Endothelial cell of umbilical vein (primary cell): ENCODE measurements around the gene DCTN4. TPM values are rescaled to one million over a fixed set of nuclear protein-coding genes. Genes with fewer than 3 reads are reported as not detected.

ENCODE experiments used
- BruUV-seq: library from RNA; stranded (reverse); fragments of 400-500 nt; replicated peaks from 2 replicates; lab custom pipeline; 2021; lab: Mats Ljungman, UMichigan
- CTCF ChIA-PET: fragments of 300-600, 350-600 bp; sonication (Branson Sonifier 250); formaldehyde crosslinking; loops from one replicate; lab custom pipeline; 2021; ENCODE audit warnings: antibody characterized with exemption, inconsistent platforms; lab: Charles Lee
- POLR2A ChIA-PET: fragments of 300-600, 350-600 bp; sonication (Branson Sonifier 250); formaldehyde crosslinking; loops from one replicate; lab custom pipeline; 2021; ENCODE audit warnings: antibody characterized with exemption, inconsistent platforms; lab: Charles Lee
- DNase-seq: peaks from one replicate; pipeline ENCODE4 v3.0.0-alpha.2; 2011; ENCODE audit warnings: low read depth, low spot score
- FAIRE-seq: peaks from 2 replicates; lab custom pipeline; 2011; peaks lifted over from hg19 to GRCh38; lab: Jason Lieb, UNC
- H2AFZ ChIP-seq: 2 replicates; pipeline ENCODE4 v1.6.0; 2012; ENCODE audit warnings: low read depth, low read length, control low read depth, inconsistent platforms
- H3K27ac ChIP-seq: 2 replicates; pipeline ENCODE4 v1.5.1; 2011; ENCODE audit warnings: low read depth, mild to moderate bottlenecking, control low read depth, low read length, moderate library complexity; ENCODE audit not compliant: insufficient read depth
- H3K27me3 ChIP-seq, 2 experiments: 2 replicates each; pipeline versions ENCODE4 v1.6.0 to v1.6.1; 2011; ENCODE audit warnings: low read length in 2 of 2, mixed read lengths in 1 of 2; ENCODE audit not compliant: control insufficient read depth in 2 of 2, insufficient read depth in 2 of 2
- H3K36me3 ChIP-seq, 2 experiments: 2 replicates in 1 of 2; 3 replicates in 1 of 2; pipeline ENCODE4 v1.5.1; 2011; ENCODE audit warnings: low read length in 2 of 2, mild to moderate bottlenecking in 1 of 2, moderate library complexity in 1 of 2; ENCODE audit not compliant: control insufficient read depth in 2 of 2, insufficient read depth in 2 of 2; ENCODE audit errors: extremely low read depth in 1 of 2
- H3K4me1 ChIP-seq: 3 replicates; pipeline ENCODE4 v1.5.1; 2011; ENCODE audit warnings: mild to moderate bottlenecking, low read length; ENCODE audit not compliant: control insufficient read depth, insufficient read depth; ENCODE audit errors: extremely low read depth
- H3K4me2 ChIP-seq: 2 replicates; pipeline ENCODE4 v1.6.1; 2011; ENCODE audit warnings: low read length, control low read depth, mixed read lengths; ENCODE audit not compliant: insufficient read depth
- H3K4me3 ChIP-seq, 3 experiments: fragments of 200-600 bp in 1 of 3; sonication (generic), shearing (Covaris generic) in 1 of 3; replicated peaks in 1 of 3; 2 replicates each; pipeline ENCODE4 v1.5.1; 2011 to 2016; ENCODE audit warnings: control low read depth in 3 of 3, low read length in 3 of 3, mild to moderate bottlenecking in 2 of 3, inconsistent platforms in 1 of 3, low read depth in 1 of 3, moderate library complexity in 1 of 3; ENCODE audit not compliant: insufficient read depth in 1 of 3
- H3K79me2 ChIP-seq: 2 replicates; pipeline ENCODE4 v1.6.0; 2012; ENCODE audit warnings: low read length, inconsistent platforms; ENCODE audit not compliant: control insufficient read depth, insufficient read depth
- H3K9ac ChIP-seq: replicated peaks from 2 replicates; pipeline ENCODE3; 2011; ENCODE audit warnings: low read length, control low read depth; ENCODE audit not compliant: insufficient read depth; ENCODE audit errors: extremely low read depth
- H3K9me1 ChIP-seq: replicated peaks from 3 replicates; pipeline ENCODE4 v1.6.0; 2011; ENCODE audit warnings: mild to moderate bottlenecking, low read length; ENCODE audit not compliant: control insufficient read depth, insufficient read depth; ENCODE audit errors: extremely low read depth
- H3K9me3 ChIP-seq: replicated peaks from 2 replicates; pipeline ENCODE4 v1.5.1; 2012; ENCODE audit warnings: low read length, inconsistent platforms; ENCODE audit not compliant: control insufficient read depth, insufficient read depth
- H4K20me1 ChIP-seq: replicated peaks from 2 replicates; pipeline ENCODE3; 2011; ENCODE audit warnings: mild to moderate bottlenecking, low read length; ENCODE audit not compliant: control insufficient read depth, insufficient read depth; ENCODE audit errors: extremely low read depth
- EZH2 ChIP-seq: IDR thresholded peaks from 2 replicates; pipeline ENCODE4 v1.6.1; 2012; ENCODE audit warnings: borderline replicate concordance, low read depth, mild to moderate bottlenecking, moderate library complexity, low read length, inconsistent platforms; ENCODE audit not compliant: severe bottlenecking
- FOS ChIP-seq: IDR thresholded peaks from 2 replicates; pipeline ENCODE4 v1.6.1; 2011; ENCODE audit warnings: mild to moderate bottlenecking, low read length, moderate library complexity, borderline replicate concordance; ENCODE audit not compliant: insufficient read depth
- GATA2 ChIP-seq: IDR thresholded peaks from 2 replicates; pipeline ENCODE4 v1.7.0; 2011; ENCODE audit warnings: low read depth, mild to moderate bottlenecking, moderate library complexity, mixed read lengths, low read length; ENCODE audit not compliant: insufficient read length, insufficient read depth
- JUN ChIP-seq: IDR thresholded peaks from 2 replicates; pipeline ENCODE4 v1.6.1; 2011; ENCODE audit warnings: borderline replicate concordance, low read depth; ENCODE audit not compliant: insufficient read length, insufficient read depth
- MAX ChIP-seq: IDR thresholded peaks from 2 replicates; pipeline ENCODE4 v1.6.1; 2011; ENCODE audit not compliant: insufficient read depth, insufficient read length
- MYC ChIP-seq: IDR thresholded peaks from one replicate; pipeline ENCODE4 v1.6.1; 2011; ENCODE audit warnings: mild to moderate bottlenecking, low read depth, low read length
- POLR2A ChIP-seq: IDR thresholded peaks from 2 replicates; pipeline ENCODE4 v1.6.1; 2012; ENCODE audit warnings: low read depth, mild to moderate bottlenecking, control low read depth, low read length
- POLR2AphosphoS5 ChIP-seq: IDR thresholded peaks from 2 replicates; pipeline ENCODE4 v1.6.1; 2012; ENCODE audit warnings: low read depth, mild to moderate bottlenecking, control low read depth, low read length, moderate library complexity; ENCODE audit not compliant: insufficient read depth
- dilution Hi-C: fragments of 300-500 bp; cut with MboI; formaldehyde crosslinking; loops from one replicate; pipeline ENCODE4 v1.15.0; 2019; ENCODE audit warnings: low sequenced_read_pairs; ENCODE audit not compliant: extremely low pct_ligation_motif_present
- intact Hi-C: fragments of 100-400 bp; cut with micrococcal nuclease; formaldehyde crosslinking; loops from one replicate; pipeline ENCODE4 v1.10.0; 2022
- polyA plus RNA-seq, 4 experiments: library from polyadenylated mRNA; depleted of rRNA in 3 of 4; stranded (reverse) in 3 of 4; unstranded in 1 of 4; fragments of >200 nt; gene quantifications; 2 replicates each; pipeline versions ENCODE4 v1.2.1 to v1.2.3, GENCODE V29; 2011 to 2012; ENCODE audit warnings: missing spikeins in 1 of 4
- total RNA-seq: library from RNA; stranded (reverse); gene quantifications from 2 replicates; pipeline ENCODE4 v1.2.3, GENCODE V29; 2021
- TF ChIP-seq, protein P1 (sequence below), 2 donors: IDR thresholded peaks; 1 replicate in 1 of 2; 2 replicates in 1 of 2; pipeline ENCODE4 v1.5.1; 2011; ENCODE audit warnings: low read length in 2 of 2, mild to moderate bottlenecking in 2 of 2, moderate library complexity in 2 of 2, control low read depth in 1 of 2, inconsistent platforms in 1 of 2, low read depth in 1 of 2; ENCODE audit not compliant: insufficient read depth in 1 of 2; ENCODE audit errors: extremely low read depth in 1 of 2

The DCTN4 gene
- total and polyA plus RNA-seq, 2 donors (not counting 3 experiments of a cell fraction or from before 2014, with no cell fraction given) = 22.4 to 47.3 TPM

DNA sequence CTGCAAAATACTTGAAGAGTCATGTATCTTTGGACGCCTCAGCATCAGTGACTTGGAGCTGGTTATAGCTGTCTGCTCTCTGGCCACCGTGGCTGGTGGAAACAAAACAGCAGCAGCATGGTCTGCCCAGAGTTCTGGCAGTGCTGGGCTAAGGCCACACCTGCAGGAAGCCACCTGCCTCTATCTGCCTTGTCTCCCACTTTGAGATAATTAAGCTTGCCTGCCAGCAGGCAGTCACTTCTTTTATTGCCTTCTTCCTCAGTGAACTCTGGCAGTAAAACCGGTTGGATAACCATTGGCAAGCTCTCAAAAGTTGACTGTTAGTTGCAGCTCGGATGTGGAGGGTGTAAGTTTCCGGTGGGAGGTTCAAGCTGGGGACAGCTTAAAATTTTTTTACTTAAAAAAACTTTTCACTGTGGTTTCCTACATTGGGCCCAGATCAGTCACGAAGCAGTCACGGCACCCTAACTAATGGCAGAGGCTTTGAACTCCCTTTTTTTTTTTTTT lies 24.7 kb upstream of the DCTN4 start:
- H3K4me1 ChIP-seq = peaks cover 13% of the 10 kb centered on the region
- H4K20me1 ChIP-seq = no peaks in the 10 kb centered on the region
- intact Hi-C loops (no loop called here), dilution Hi-C loops (no loop called here)
- no peaks in the 10 kb centered on the region for H3K36me3 ChIP-seq
- peaks cover 24 to 27% of the 10 kb centered on the region in 2 experiments for H3K27me3 ChIP-seq
- H3K4me3 ChIP-seq = no peak overlapping the region
- CTCF ChIA-PET = interaction anchor here (0.7 to 4.2 kb wide), 6 partner anchors 18 to 333 kb away, joined by 3 to 36 read pairs (median 4); no protein-coding TSS in a partner anchor
- peak; percentile 36 for TF ChIP-seq GATA2
- TF ChIP-seq EZH2 = no peak
- H2AFZ ChIP-seq = no peak overlapping the region
- no TSS peak for BruUV-seq
- DNase-seq (peak; percentile 81), FAIRE-seq (peak; percentile 90)
- no peaks in the 10 kb centered on the region for H3K9me1 ChIP-seq
- no peak overlapping the region for H3K4me2 ChIP-seq
- POLR2A ChIA-PET = interaction anchor here (0.6 kb wide), 1 partner anchor 121 kb away, joined by 3 read pairs; the partner anchor contains the start of gene ZNF300
- no peaks in the 10 kb centered on the region for H3K79me2 ChIP-seq
- no peak overlapping the region for H3K27ac ChIP-seq
- no peaks in the 10 kb centered on the region for H3K9me3 ChIP-seq
- no peak overlapping the region for H3K9ac ChIP-seq

DNA sequence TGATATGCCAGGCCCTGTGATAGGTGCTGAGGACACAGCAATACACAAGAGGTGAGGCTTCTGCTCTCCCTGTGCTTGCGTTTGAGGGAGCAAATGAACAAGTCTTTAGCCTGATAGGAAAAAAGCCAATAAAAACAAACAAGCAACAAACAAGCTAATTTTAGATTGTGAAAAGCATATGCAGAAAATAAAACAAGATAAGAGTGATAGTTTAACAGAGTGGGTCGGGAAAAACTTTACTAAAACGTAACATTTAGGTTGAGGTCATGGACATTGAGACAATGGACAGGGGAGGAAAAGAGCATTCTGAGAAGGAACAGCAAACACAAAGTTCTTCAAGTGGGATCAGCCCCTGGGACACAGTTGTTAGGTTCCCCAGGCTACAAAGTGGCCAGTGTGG lies 24.0 kb upstream of the DCTN4 start:
- ChIA-PET CTCF (interaction anchor here (0.8 to 4.2 kb wide), 5 partner anchors 18 to 333 kb away, joined by 3 to 36 read pairs (median 4); no protein-coding TSS in a partner anchor), POLR2A (no interaction called here)
- no peak overlapping the region for H3K9ac ChIP-seq
- H3K27ac ChIP-seq = no peak overlapping the region
- H3K79me2 ChIP-seq = no peaks in the 10 kb centered on the region
- no peak for FAIRE-seq
- peak; percentile 10 for DNase-seq
- dilution Hi-C loops (no loop called here), intact Hi-C loops (no loop called here)
- no peaks in the 10 kb centered on the region for H3K9me1 ChIP-seq
- no TSS peak for BruUV-seq
- peaks cover 19% of the 10 kb centered on the region for H3K4me1 ChIP-seq
- H3K9me3 ChIP-seq = no peaks in the 10 kb centered on the region
- H3K4me2 ChIP-seq = no peak overlapping the region
- peaks cover 24 to 27% of the 10 kb centered on the region in 2 experiments for H3K27me3 ChIP-seq
- no peak overlapping the region for H3K4me3 ChIP-seq
- no peaks in the 10 kb centered on the region for H3K36me3 ChIP-seq
- TF ChIP-seq POLR2AphosphoS5 (no peak), GATA2 (no peak), MAX (no peak), EZH2 (no peak), FOS (no peak), JUN (no peak), MYC (no peak), POLR2A (no peak)
- TF ChIP-seq, protein P1, sequence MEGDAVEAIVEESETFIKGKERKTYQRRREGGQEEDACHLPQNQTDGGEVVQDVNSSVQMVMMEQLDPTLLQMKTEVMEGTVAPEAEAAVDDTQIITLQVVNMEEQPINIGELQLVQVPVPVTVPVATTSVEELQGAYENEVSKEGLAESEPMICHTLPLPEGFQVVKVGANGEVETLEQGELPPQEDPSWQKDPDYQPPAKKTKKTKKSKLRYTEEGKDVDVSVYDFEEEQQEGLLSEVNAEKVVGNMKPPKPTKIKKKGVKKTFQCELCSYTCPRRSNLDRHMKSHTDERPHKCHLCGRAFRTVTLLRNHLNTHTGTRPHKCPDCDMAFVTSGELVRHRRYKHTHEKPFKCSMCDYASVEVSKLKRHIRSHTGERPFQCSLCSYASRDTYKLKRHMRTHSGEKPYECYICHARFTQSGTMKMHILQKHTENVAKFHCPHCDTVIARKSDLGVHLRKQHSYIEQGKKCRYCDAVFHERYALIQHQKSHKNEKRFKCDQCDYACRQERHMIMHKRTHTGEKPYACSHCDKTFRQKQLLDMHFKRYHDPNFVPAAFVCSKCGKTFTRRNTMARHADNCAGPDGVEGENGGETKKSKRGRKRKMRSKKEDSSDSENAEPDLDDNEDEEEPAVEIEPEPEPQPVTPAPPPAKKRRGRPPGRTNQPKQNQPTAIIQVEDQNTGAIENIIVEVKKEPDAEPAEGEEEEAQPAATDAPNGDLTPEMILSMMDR (IDR thresholded peaks at IDR 0.05; ENCODE audit: extremely low read depth in 1 of 2, insufficient read depth in 1 of 2, low read depth in 1 of 2, low read length in 2 of 2) = no peak
- no peak overlapping the region for H2AFZ ChIP-seq
- H4K20me1 ChIP-seq = no peaks in the 10 kb centered on the region
